ENCODE data around the gene DIAPH3.

DIAPH3 gene

DNA sequence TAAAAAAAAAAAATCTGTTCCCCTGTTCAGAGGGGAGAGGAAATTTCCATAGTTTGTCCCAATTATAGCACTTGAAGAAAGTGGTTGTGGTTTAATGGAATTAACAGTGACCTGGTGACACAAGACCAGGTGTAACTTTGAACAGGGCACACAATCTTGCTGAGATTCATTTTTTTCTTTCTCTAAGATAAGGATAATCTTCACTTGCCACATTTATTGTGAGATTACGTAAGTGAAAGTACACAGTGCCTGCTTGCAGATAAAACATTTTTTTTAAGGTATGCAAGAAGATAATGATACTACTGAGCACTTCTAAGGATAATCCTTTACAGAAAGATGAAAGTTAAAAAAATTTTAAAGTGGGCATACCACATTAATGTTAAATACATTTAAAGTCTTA is 448.1 kb downstream of the DIAPH3 start:
- no peak for DNase-seq (ENCODE audit: low spot score)

DNA sequence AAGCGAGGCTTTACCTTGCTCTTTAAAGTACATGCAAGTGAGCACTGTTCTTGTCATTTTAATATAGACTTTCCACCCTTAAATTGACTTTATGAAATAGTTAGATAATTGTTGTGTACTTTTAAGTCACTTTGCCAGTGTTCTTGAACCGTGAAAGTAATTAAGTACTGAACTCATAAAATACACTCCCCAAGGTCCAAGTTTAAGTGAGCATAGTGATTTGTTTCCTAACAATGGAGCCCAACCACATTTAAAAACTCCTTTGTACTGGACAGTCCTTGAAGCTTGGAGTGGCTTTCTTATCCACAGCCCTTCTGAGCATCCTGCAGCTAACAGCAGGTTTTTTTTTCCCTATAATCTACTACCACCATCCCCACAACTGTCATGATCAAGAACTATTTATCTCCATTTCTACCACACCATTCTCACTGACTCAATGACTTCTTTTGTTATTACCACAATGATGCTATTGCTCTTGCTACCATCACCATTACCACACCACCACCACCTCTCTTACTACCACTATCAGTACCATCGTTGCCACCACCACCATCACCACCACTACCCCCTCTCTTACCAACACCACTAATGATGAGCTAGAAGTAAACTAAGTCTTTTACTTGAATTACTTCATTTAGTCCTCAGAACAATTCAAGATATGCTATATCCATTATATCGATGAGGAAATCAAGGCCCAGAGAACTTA is 452.6 kb downstream of the DIAPH3 start:
- DNase-seq (ENCODE audit: low spot score) = no peak

DNA sequence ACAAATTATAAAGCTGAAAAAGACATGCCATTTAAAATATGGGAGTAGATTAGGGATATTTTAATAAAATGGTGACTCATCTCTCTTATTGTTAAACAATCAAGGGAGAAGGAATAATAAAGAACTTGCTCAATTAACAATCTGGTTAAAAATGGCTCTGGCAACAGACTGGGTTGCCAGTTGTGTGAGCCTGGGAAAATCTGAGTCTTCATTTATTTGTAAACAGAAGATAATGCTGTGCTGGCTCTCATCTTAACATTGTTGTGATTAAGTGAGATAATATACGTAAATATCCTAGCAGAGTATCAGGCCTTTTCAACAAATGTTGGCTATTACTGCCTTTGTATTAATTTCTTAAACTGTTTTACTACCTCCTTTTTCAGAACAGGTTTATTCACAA is 453.3 kb downstream of the DIAPH3 start:
- DNase-seq (ENCODE audit: low spot score) = no peak

DNA sequence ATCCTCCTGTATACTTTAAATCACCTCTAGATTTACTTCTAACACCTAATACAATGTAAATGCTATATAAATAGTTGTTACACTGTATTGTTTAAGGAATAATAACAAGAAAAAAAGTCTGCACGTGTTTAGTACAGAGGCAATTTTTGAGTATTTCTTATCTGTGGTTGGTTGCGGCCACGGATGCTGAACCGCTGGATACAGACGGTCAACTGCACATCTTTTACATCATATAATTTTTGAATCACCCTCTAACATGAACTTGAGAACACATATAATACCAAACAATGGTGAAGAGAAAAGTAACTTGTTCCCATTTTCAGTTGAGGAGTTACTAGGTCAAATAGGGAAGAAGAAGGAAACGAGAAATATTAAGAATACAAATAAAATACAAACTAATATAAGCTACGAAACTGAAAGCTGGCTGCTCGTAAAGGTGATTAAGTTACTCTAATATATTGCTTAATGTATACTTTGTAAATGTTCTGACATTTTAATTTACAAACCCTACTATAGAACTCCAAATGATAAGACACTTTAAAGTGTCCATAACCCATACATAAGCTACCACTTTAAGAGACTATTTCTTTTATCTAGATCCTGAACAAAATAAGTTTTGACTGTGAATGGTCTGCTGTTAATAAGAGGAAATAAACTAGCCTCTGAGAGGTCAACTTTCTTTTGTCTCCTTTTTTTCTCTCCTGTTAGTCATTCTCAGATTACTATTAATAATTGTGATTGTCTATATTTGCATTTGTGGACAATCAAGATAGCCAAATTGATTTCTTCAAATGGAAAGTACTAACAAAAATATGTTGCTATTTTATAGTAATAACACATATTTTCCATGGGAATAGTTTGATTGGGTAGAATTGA is 457.4 kb downstream of the DIAPH3 start:
- no peak for DNase-seq (ENCODE audit: low spot score)

DNA sequence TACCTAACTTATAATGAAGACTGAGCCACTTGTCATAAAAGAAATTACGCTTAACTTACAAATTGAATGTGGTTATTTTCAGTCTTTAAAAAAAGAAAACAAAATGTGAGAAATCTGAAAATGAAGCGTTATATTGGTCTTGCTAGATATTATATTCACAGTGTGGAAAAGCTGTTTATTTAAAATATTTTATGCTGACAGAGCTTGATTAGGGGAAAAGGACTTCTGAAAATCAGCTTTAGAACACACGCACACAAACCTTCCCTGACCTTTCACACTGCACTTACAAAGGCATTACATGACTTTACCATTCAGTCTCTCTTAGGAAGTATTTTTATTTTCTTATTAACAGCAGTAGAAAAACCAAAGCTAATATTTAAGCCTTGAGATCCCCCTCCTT is 461.5 kb downstream of the DIAPH3 start:
- no peak for DNase-seq (ENCODE audit: low spot score)

DNA sequence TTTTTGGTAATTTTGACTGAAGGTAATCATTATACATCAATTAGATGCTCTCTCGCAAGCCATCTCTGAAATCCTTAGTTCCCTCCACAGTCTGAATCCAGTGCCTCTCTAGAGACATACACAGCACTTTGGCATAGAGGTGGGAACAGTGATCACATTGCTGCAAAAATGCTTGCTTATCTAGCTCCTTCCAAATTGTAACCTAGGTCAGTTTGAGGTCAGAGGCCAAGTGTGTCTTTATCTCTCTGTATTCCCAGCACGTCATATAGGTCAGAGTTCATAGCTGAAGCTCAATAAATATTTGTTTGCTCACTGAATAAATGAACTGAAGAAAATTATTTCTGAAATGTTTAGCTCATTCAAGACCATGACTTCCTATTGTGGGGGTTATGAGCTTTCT is 462.5 kb downstream of the DIAPH3 start:
- no peak for DNase-seq (ENCODE audit: low spot score)

DNA sequence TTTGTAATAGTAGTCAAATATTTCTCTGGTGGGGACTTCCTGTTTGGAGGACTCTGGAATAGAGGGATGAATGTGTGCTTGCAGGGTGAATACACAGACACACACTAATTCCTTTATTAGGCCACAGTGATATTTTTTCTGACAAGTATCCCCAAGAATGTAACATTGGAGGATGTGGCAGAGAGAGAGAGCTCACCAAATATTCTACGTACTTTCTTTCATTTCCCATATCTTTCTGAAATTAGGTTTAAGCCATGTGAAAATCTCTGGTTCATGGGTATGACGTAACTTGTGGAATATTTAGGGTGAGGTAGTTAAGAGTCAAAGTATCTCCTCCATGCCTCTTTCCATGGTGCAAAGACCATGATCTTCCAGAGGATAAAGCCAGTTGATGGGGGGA is 463.4 kb downstream of the DIAPH3 start:
- no peak for DNase-seq (ENCODE audit: low spot score)

DNA sequence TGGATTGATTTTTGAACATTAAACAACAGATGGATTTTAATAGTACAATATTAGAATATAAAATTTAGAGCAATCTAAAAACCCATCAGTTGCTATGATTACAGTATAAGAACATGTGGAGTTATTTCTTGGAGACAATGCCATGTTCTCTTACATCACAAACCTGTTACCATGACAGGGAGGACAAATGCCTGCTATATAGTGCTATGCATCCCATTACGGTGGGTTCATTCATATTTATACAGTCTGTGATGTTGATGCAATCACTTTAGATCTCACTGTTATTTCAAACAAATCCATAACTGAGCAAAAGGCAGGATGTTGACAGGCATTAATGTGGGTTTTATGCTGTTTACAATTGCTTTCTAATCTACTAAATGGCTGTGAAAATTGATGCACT is 467.5 kb downstream of the DIAPH3 start:
- no peak for DNase-seq (ENCODE audit: low spot score)

DNA sequence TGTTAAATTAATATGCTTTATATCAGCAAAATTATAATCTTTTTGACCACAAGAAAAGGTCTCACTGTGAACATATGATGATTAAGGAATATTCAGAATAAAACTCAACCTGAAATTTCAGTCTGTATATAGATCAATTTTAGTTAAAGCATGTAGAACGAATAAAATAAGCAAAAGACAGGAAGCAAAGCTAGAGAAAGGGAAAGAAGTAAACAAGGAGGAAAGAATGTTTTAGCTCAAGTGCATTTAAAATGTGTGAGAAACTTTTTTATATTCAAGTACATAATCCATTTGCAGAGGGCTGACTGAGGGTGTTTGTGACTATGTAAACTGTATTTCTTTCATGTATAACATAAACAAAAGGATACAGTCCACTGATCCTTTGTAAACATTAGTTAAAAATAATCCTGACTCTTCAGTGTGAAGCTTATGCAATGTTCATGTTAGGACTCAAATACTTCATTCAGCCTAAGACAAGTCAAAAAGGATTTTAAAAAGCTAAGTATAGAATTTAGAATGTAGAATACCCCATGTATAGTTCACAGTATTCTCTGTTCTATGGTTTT is 472.1 kb downstream of the DIAPH3 start:
- no peak for DNase-seq (ENCODE audit: low spot score)

DNA sequence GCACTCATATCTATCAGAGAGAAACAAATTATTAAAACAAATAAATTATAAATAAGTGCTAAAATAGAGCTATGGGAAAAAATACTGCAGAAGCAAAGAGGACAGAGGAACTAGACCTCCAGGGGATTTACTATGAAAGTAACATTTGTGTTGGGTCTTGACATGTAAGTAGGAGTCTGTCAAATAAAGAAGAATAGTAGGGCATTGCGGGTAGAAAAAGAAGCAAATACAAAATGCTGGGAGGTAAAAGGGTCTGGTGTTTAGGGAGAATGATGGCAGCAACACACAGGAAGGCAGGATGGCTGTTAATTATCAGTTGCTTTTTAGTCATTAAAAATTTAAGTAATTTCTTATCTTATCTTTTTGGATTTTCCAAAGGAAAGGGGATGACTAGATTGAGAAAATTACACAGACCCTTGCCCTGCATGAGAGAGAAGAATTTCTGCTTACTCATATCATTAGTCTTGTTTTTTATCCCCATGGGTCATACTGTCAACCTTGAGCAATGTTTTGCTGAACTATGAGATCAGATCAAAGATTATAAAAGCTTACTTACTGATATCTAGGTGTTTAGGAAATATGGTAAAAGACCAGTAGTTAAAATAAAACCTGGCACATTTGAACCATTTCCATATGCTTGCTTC is 472.7 kb downstream of the DIAPH3 start:
- DNase-seq (ENCODE audit: low spot score) = no peak

DNA sequence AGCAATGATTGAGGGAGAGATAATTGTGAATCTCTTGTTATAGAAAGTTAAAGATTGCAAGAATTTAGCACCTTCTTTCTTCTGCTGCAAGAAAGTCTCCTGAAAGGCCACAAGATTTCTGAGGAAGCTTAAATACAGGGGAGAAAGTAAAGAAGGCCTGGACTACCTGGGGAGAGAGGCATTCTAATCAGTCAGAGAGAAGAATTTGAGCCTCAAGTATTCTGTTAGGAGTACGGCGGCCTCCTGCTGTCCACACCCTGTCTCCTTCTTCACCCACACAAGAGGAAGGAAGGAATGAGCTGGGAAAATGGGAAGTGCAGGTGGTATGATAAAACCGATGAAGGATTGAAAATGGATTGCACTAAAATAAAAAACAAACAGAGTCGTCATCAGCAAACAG is 474.7 kb downstream of the DIAPH3 start:
- DNase-seq (ENCODE audit: low spot score) = no peak

DNA sequence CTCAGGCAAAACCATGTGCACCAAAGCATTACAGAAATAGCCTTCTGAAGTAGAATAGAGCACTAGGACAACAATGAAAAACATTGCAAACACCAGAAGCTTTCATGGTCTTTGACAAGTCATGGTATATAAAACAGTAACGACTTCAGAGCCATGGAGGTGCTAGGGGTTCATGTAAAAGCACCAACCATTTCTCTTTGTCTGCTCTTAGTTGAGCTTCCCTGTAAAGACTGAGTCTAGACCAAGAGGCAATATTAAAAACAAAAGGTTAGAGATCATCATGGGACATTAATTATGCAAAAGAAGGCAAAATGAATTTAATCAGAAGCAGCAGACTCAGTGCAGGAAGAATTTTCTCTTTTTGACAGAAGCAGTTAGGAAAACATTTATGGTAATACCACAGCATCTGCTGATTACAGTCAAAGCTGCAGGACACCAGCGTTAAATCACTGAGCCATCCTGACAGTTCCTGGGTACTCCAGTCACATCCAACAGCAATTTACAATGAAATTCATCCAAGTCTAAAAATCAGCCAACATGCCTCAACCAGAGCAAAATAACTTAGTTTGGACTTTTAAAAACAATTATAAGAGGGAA is 476.8 kb downstream of the DIAPH3 start:
- DNase-seq (ENCODE audit: low spot score) = no peak

DNA sequence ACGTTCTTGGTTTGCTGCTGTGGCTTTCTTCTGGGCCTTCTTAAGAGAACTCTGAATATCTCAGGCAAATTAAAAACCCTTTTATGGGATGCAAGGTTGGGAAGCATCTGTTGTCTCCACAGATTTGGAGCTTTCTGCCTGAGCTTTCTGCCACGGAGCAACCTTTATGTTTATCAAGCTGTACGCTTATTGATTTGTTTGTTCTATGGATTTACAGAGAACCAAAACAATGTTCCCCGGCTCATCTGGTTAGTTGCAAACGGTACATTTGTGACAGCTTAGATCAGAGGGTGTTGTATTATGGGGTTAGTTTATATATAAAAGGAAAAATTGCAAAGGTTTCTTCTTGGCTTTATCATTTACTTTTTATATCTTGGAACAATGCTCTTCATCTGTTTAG is 479.6 kb downstream of the DIAPH3 start:
- no peak for DNase-seq (ENCODE audit: low spot score)

DNA sequence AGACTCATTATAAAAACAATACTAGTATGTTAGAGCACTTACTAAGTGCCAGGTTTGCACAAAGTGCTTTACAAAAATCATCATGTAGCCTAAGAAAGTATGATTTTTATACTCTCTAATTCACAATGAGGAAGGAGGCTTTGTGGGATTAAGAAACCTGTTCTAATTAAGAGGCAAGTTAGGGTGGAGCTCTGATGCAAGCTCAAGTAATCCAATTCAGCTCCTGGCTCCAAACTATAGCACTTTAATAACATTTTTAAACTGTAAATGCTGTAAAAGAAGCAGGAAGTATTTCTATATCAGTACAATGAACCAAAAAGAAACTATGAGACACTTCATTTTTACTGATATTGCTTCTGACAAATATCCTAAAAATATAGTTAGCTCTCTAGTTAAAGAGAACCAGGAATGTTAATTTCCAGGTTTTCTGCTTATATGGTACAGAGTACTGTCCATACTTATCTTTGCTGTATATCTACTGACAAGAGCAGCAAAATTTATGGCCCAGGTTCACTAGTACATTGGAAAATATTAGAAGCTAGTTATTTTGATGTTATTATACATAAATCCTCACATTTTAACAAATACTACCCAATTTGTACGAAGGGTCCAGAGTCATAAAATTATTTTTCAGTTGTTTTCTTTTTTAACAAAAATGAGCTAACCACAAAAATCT is 482.0 kb downstream of the DIAPH3 start:
- peak; percentile 23 for DNase-seq (ENCODE audit: low spot score)

DNA sequence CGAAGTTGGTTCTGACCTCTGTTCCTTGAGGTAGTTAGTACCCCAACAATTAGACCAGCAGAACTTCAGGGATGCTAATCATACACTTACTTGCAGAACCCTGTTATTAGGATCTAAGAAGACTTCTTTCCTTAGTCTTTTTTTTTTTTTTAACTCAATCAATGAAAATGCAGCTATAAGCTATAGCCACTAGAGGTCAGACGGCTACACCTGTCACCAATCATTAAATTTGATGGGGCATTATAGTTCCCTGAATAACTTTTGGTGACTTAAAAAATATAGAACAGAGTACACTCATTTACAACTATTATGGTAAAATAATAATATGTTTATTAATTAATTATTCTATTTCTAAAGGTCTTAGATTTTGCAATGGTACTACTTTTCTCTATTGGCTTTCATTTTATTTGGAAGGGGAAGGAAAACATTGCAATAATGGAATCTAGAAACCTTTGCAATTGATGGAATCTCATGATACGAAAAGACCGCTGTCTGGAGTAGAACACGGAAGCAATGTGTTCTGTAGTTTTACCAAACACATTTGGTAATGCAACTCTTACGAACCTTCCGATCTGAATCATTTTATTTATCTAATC is 483.2 kb downstream of the DIAPH3 start:
- DNase-seq (ENCODE audit: low spot score) = peak; percentile 25

DNA sequence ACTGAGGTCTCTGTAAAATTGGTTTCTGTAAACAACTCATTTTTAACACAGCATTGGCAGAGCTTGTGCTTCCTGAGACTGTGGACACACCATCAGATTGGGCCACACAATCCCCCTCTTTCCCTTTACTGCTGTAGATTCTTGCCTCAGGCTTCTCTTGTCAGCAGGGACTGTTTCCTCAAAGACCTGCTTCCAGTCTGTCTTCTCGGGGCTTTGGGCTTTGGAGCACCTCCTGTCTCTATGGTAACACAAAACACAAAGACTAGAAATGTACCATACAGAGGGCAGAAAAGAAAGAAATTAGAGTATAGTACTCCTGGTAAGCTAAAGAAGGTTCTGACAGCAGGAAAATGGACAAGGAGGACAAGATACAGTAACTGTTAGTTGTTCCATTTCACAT is 484.5 kb downstream of the DIAPH3 start:
- DNase-seq (ENCODE audit: low spot score) = no peak

DNA sequence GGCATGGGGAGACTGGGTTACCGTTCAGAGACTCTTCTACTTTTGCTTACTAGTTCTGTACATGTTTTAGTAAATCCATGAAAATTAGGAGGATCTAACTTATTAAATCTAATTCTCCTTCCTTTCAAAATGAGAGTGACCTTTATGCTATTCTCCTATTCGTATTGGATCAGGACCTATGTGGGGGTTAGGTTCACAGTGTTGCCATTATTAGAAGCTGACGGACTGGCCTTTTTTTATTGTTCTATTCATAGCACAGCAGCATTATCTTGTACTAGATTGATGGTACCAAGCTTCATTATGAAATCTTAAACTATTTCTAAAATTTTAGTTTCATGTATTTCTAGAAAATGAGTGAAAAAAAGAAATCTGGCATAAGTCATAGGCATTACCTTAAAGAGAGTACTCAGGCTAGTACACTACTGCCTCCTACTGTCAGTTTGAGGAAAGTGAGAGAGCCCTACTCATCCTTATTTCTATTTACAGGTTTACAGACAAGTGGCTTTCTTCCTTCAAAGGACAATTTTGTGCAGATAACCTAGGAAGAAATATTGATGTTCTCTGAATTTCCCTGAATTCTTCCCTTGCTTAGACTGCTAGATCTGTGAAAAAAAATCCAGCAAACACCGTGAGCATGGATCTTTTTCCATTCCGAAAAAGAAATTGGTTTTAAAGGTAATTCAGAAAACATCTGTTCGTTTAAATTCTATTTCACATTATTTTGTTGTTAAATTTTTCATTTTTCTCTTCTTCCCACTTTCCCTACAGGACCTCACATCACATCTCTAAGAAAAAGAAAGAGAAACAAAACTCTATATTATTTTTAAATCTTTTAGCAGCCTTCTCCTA is 485.5 kb downstream of the DIAPH3 start:
- peak; percentile 24 for DNase-seq (ENCODE audit: low spot score)

DNA sequence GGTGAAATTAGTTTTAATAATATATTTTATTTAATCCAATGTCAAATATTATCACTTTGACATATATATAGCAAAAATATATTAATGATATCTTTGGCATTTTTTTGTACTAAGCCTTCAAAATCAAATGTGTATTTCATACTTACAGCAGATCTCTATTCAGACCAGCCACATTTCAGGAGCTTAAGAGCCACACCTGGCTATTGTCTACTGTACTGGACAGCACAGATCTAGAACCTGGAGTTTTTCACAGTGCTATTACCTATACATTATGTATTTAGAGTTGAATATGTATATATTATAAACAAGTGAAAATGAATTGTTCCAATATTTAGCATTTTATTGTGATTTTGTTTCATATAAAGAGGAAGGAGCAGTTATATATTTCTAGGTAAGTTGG is 486.3 kb downstream of the DIAPH3 start:
- DNase-seq (ENCODE audit: low spot score) = no peak

DNA sequence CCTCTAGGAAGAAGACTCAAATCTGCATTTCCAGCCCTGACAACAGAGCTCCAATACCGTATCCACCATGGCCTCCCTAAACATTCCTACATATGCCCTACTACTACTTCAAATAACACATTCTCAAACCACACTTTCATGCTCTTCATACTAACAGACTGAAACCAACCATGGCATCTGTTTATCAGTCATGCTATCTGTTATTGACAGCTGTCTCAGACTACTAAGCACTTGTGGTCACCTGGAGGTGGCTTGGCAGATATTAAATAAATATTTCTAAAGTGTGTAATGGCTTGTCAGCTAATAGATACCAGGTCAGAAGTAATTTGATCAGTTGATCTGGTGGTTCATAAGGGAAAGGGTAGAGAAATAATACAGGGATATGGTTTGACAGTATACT is 489.1 kb downstream of the DIAPH3 start:
- no peak for DNase-seq (ENCODE audit: low spot score)

DNA sequence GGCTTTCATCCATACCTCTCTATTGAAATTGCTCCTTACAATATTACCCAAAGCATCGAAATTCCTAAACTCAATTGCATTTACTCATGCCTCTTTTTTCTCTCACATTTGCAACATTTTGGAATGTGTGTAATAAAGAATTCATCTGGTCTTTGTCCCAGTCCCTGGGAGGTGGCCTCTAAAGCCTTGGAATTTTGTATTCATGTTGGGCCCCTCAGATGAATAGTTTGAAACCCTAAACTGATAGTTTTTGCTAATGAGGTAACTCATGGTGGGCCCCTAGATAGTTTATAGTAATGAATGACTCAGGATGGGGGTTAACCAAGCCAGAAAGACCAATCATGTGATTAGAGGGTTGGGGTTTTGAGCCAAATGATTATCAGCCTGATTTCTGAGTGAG is 490.4 kb downstream of the DIAPH3 start:
- DNase-seq (ENCODE audit: low spot score) = no peak

Data from LoVo (cell line).